ENCODE measurements around the gene CASTOR1.

Gene CASTOR1

DNA sequence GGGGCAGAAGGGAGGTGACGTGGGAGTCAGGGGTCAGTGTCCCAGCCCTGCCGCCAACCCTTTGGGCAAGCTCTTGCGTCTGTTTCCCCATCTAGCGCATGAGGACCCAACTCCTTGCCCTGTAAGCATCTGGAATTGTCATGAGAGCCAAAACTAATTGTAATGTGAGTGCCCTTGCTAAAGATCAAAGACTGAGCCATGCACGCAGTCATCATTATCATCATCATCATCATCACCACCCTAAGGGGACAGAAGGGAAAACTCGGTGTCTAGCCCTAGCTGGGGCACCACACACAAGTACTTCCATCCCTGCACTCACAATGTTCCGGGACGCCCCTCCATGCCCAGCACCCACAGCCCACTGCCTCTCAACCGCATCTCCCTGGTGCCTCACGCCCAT is 45.2 kb downstream of the CASTOR1 start:
- no peak for DNase-seq

DNA sequence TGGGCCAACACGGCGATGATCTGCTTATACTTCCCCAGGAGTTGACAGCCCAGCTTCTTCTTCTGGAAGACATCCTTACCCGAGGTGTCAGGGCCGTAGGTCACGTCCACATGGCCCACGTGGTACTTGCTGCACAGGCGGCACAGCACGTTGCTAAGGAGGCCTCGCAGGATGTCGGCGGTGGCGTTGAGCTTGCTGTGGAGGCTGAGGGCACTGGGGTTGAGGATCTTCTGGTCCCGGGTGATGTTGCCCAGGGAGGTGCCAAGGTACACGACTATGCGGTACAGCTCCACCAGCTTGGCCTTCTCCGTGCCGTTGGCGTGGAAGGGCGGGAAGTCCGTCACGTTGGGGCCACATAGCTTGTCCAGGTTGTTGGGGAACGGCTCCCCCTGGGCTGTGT is 45.6 kb downstream of the CASTOR1 start:
- no peak for DNase-seq

DNA sequence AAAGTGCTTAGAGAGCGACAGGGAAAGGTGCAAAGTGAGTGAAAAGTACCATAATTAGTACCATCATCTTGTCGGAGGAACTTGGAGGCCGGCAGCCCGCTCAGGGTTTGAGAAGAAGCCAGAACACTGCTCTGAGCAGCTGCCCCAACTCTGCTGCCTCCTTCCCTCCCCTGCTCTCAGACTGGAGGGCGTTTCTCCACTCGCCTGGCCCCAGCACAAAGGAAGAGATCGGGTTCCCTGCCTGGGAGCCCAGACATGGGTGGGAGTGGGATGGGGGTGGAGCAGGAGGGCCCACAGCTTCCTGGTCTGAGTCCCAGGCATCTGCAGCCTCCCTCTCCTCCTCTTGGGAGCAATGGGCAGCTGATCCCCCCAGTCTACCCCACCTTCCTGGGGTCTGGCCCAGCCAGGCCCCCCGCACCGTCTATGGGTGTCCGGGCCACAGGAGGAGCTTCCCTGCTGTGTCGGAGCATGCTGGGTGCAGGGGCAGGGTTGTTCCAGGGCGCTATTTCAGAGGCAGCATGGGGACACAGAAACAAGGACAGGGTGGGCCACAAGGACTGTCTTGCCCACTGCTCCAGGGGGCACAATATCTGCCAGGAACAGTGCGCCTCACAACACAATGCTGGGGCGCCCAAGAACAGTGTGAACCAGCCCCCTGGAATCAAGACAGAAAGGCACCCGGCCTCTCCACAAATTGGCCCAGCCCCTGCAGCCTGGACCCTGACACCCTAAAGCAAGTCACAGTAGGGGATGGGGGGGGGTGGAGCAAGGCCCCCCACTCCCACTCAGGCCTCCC is 47.5 kb downstream of the CASTOR1 start:
- no peak for DNase-seq

DNA sequence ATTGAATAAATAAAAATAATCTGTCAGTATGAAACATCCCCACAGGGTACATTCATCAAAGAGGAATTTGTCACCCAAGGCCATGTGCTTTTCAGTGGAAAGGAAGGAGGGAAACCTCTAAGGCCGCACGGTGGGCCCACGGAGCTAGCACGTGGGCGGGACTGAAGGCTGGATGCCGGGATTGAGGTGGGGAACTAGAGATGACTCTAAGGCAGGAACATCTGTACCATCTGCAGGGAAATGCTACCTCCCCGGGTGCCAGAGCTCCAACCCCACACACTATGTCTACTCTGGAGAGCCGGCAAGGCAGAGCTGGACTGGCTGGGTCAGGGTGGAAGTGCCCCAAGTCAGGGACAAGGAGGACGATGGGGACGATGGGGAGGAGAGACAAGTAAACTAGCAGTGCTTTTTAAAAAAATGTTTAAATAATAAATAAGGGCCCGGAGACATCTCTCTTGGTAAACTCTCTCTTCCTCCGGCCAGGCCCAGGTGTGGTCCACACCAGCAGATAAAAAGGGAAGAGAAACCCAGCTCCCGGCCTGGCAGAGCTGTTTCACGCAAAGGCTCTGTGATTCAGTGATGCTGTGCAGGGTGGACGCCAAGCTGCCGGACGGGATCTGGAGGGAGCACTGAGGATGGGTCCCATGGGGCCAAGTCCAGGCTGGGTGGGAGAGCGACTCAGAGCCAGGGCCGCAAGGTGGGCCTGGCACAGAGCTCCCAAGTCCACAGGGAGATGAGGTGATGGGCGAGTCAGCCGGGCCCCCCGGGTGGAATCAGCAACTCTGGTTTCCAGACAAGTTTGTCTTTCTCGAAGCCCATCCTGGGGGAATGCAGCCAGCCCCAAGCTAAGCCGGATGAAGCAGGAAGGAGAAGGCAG is 48.5 kb downstream of the CASTOR1 start:
- no peak for DNase-seq

DNA sequence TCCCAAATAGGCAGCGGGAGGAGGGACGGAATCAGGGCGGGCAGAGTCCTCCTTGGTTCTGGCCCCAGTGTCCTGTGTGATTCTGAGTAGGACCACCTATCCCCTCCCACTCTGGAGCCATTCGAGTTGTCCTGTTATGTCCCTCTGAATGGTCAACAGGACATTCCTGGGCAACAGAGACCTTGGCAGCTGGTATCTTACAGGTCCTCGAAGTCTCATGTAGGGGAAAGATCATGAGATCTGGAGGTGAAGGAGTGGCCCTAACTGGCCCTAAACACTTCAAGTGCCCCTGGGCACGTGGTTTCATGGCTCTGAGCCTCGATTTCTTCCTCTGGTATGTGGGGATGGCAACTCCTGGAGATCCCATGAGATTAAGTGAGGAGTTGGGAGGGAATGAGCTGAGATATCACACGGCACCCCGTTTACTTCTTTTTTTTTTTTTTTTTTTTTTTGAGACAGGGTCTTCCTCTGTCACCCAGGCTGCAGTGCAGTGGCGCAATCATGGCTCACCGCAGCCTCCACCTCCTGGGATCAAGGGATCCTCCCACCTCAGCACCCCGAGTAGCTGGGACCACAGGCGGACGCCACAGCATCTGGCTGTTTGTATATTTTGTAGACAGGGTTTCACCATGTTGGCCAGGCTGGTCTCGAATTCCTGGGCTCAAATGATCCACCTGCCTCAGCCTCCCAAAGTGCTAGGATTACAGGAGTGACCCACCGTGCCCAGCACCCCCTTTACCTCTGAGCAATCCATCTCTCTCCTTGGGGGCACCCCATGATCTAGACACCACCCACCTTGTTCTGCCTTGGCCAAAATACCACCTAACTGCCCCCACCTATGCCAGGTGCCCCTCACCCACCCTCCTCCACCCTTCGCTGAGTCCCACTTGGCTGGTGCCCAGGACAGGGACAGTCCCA is 49.6 kb downstream of the CASTOR1 start:
- DNase-seq = no peak

DNA sequence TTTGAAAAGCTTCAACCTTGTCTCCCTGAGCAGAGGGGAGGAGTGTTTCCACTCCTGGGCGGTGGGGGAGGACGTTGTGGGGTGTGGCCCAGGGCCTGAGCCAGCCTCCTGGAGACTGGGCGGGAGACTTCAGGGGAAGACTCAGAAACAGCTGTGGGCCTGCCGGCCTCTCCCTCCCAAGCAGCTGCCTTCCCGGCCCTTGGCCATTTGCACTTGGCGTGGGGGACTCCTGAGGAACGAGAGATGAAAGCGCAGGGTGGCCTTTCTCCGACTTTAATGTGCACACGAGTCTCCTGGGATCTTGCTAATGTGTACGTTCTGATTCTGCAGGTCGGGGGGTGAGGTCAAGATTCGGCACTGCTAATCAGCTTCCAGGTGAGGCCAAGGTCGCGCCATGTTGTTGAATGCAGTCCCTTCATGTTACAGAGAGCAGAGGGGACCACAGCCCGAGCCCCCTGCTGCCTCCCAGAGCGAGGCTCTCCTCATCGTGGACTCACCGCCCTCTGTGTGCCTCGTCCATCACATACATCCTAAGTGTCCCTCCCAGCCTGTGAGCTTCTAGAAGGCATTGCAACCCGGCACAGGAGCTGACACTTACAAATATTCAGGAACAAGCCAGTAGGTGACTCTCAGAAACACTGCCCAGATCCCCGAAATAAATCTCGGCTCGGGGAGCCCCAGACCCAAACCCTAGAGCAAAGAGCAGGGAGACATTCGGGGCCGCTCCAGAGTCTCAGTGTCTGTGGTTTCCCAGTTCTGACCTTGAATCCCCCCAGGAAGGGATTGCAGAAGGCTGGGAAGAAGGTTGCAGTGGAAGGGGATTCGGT is 50.4 kb downstream of the CASTOR1 start:
- DNase-seq = no peak

DNA sequence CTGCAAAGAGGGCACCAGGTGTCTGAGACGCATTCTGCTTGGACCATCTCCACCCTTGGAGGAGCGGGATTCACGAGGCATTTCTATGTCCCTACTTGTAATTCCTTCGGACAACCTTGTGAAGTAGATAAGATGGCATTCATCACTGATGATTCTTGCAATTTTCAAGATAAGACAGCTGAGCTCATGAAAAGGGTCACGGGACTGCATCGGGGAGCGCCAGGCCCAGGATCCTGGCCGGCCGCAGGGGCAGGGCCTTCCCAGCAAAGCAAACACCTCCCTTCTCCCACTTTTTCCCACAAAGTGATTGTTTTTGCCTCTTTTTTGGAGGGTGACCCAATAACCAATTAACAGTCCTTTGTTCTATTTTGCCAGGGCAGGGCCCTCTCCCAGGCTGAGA is 51.2 kb downstream of the CASTOR1 start:
- DNase-seq = no peak

DNA sequence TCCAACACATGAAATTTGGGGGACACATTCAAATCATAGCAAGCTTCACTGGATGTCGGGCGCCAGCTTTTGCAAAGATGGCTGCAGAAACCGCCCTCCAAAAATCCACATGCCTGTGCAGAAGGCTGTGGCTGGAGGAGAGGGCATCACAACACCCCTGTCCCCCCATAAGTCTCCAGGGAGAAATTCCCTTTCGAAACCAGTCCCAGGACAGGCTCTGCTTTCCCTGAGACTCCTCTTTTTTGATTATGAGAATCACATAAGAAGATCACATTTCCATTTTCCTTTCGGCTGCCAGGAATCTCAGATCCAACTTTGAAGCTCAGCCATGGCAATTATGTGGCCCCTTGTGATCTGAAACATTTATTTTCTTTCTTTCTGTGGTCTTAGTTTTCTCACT is 52.4 kb downstream of the CASTOR1 start:
- DNase-seq = no peak

DNA sequence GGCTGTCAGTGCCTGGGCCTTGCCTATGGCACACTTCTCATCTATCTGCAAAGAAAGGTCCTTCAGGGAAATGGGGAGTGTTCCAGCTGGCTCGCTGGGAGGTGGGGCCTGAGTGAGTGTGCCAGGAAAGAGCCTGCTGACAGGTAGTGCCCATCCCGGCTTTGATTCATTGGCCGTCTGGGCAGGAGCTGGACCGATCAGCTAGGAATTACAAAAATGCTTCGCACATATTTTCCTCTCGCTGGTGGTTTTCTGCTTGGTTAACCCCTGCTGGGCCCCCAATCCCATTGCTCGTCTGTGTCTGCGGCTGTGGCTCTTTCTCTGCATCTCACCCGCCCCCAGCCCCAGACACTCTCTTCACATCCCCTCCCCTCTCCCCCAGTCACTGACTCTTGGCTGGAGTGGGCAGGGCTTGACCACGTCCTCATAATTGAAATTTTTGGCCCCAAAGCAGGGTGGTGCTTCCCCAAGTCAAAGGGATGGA is 53.6 kb downstream of the CASTOR1 start:
- no peak for DNase-seq

Measured in CD4-positive, alpha-beta T cell treated with Interleukin-1 beta for 1 hour (primary cell).